SK-N-SH (cell line): ENCODE results near the gene P2RY10.

Source experiments
- EZH2phosphoT487 ChIP-seq: fragments of 200-600 bp; sonication (generic); IDR thresholded peaks from 2 replicates; pipeline ENCODE4 v1.6.1; 2017; ENCODE audit warnings: low read depth, mixed run types, mild to moderate bottlenecking, antibody characterized with exemption, moderate library complexity, borderline replicate concordance
- FOSL2 ChIP-seq: IDR thresholded peaks from 2 replicates; pipeline ENCODE4 v1.4.0; 2012; ENCODE audit warnings: low read depth, mild to moderate bottlenecking, moderate library complexity, borderline replicate concordance
- MXI1 ChIP-seq: IDR thresholded peaks from 2 replicates; pipeline ENCODE4 v1.6.1; 2012; ENCODE audit warnings: mild to moderate bottlenecking, low read depth, low read length, improper control_type of control experiment
- POLR2AphosphoS5 ChIP-seq: IDR thresholded peaks from 2 replicates; pipeline ENCODE4 v1.6.1; 2012; ENCODE audit warnings: low read depth, low read length
- RAD21 ChIP-seq: IDR thresholded peaks from 2 replicates; pipeline ENCODE4 v1.6.1; 2012; ENCODE audit warnings: mild to moderate bottlenecking, low read length
- RFX5 ChIP-seq: IDR thresholded peaks from 2 replicates; pipeline ENCODE4 v1.6.1; 2012; ENCODE audit warnings: mild to moderate bottlenecking, improper control_type of control experiment, low read length
- TAF1 ChIP-seq: IDR thresholded peaks from 2 replicates; pipeline ENCODE4 v1.6.1; 2012; ENCODE audit warnings: low read depth, mild to moderate bottlenecking, low read length, moderate library complexity, borderline replicate concordance
- TF ChIP-seq, protein P1 (sequence below): fragments of 150-350 bp; IDR thresholded peaks from 2 replicates; pipeline ENCODE4 v1.6.1; 2017; ENCODE audit warnings: antibody characterized with exemption, low read length, low read depth, borderline replicate concordance
- TF ChIP-seq, protein P2 (sequence below): fragments of 200-600 bp; sonication (generic); IDR thresholded peaks from 2 replicates; pipeline ENCODE4 v1.6.1; 2017; ENCODE audit warnings: antibody characterized with exemption, mild to moderate bottlenecking, moderate library complexity

- TF ChIP-seq EZH2phosphoT487, result no peak
- TF ChIP-seq RAD21, result no peak
- no peak for TF ChIP-seq POLR2AphosphoS5
- TF ChIP-seq, protein P1, sequence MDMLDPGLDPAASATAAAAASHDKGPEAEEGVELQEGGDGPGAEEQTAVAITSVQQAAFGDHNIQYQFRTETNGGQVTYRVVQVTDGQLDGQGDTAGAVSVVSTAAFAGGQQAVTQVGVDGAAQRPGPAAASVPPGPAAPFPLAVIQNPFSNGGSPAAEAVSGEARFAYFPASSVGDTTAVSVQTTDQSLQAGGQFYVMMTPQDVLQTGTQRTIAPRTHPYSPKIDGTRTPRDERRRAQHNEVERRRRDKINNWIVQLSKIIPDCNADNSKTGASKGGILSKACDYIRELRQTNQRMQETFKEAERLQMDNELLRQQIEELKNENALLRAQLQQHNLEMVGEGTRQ, result no peak
- no peak for TF ChIP-seq TAF1
- TF ChIP-seq, protein P2, sequence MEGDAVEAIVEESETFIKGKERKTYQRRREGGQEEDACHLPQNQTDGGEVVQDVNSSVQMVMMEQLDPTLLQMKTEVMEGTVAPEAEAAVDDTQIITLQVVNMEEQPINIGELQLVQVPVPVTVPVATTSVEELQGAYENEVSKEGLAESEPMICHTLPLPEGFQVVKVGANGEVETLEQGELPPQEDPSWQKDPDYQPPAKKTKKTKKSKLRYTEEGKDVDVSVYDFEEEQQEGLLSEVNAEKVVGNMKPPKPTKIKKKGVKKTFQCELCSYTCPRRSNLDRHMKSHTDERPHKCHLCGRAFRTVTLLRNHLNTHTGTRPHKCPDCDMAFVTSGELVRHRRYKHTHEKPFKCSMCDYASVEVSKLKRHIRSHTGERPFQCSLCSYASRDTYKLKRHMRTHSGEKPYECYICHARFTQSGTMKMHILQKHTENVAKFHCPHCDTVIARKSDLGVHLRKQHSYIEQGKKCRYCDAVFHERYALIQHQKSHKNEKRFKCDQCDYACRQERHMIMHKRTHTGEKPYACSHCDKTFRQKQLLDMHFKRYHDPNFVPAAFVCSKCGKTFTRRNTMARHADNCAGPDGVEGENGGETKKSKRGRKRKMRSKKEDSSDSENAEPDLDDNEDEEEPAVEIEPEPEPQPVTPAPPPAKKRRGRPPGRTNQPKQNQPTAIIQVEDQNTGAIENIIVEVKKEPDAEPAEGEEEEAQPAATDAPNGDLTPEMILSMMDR, result no peak
- TF ChIP-seq FOSL2, result no peak
- no peak for TF ChIP-seq RFX5
- TF ChIP-seq MXI1, result no peak
Measured at GRCh38 chrX:78964598-78964997, 19.4 kb downstream of the P2RY10 start.
